Effector memory CD4-positive, alpha-beta T cell (primary cell): ENCODE results near the gene LIMK2.
"Not testable (repeated sequence)": the region's sequence is repeated elsewhere in the genome, so short reads cannot be mapped to it uniquely, and the experiment has no call there.

Experiments
- DNase-seq, 3 donors: peaks; one replicate each; pipeline ENCODE4 v3.0.0-alpha.2; 2020
- H3K27ac ChIP-seq: 2 replicates; pipeline ENCODE4 v1.7.0; 2013; ENCODE audit warnings: mild to moderate bottlenecking, low read length, moderate library complexity; ENCODE audit not compliant: insufficient read depth, poor library complexity, severe bottlenecking
- H3K27me3 ChIP-seq: replicated peaks from 2 replicates; pipeline ENCODE4 v1.7.0; 2013; ENCODE audit warnings: mild to moderate bottlenecking, low read length; ENCODE audit not compliant: insufficient read depth, control insufficient read depth, poor library complexity, severe bottlenecking
- H3K36me3 ChIP-seq: 2 replicates; pipeline ENCODE4 v1.7.0; 2013; ENCODE audit warnings: mild to moderate bottlenecking, low read length, moderate library complexity; ENCODE audit not compliant: control insufficient read depth, insufficient read depth
- H3K4me1 ChIP-seq: 2 replicates; pipeline ENCODE4 v1.7.0; 2013; ENCODE audit warnings: low read length, mild to moderate bottlenecking; ENCODE audit not compliant: control insufficient read depth, insufficient read depth, poor library complexity, severe bottlenecking
- H3K4me3 ChIP-seq: 2 replicates; pipeline ENCODE4 v1.7.0; 2013; ENCODE audit warnings: low read length, low read depth, mild to moderate bottlenecking; ENCODE audit not compliant: insufficient read depth, poor library complexity, severe bottlenecking
- H3K9me3 ChIP-seq: 2 replicates; pipeline ENCODE4 v1.7.0; 2013; ENCODE audit warnings: mild to moderate bottlenecking, low read length, moderate library complexity; ENCODE audit not compliant: control insufficient read depth

The LIMK2 gene

GRCh38 chr22:31227186-31227585 is 15.1 kb downstream of the LIMK2 start:
- H3K9me3 ChIP-seq, result no peaks in the 10 kb centered on the region
- H3K4me3 ChIP-seq, result no peak overlapping the region
- peaks cover 14% of the 10 kb centered on the region for H3K36me3 ChIP-seq
- H3K27me3 ChIP-seq, result no peaks in the 10 kb centered on the region
- H3K27ac ChIP-seq, result no peak overlapping the region
- H3K4me1 ChIP-seq, result peaks cover 26% of the 10 kb centered on the region
- no peak for DNase-seq

- DNase-seq, result no peak
Measured at GRCh38 chr22:31229402-31230079, 17.4 kb downstream of the LIMK2 start.

DNA sequence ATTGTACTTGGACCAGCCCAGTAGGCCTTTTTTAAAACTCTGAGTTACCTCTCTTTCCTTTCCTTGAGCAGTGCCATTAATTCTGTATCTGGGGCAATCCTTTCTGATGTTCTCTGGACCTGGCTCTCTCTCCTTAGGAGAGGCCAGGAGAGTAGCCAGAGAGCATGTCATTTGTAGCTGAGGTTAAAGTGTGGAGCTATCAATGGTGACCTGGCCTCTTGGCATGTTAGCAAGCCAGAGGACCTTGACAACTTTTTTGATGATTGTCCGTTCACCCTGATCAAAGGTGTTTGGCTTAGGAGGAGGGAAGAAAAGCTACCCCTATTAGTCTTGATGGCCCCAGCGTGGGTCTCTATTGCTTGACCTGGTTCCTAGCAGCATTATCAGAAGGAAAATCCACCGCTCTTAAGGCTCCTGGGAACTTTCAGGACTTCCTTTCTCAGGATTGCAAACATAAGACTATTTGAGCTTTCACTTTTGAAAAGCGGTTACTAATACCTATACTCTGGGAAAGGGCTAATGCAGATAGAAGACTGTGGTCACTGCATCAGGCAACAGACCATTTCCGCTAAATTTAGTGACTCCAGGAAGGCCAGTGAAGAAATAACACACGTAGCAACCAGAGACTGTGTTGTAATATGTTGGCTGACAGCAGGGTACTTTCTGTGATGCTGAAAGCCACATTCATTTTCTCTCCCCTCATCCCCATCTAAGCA is 18.2 kb downstream of the LIMK2 start:
- Histone ChIP-seq H3K27me3 (no peaks in the 10 kb centered on the region), H3K4me1 (peaks cover 26% of the 10 kb centered on the region), H3K27ac (peak overlapping the region; percentile 58), H3K9me3 (no peaks in the 10 kb centered on the region), H3K36me3 (peaks cover 14% of the 10 kb centered on the region), H3K4me3 (no peak overlapping the region)
- DNase-seq, result no peak

More at GRCh38 chr22:31229402-31230079, 17.4 kb downstream of the LIMK2 start:
- Histone ChIP-seq H3K27ac (peak overlapping the region; percentile 58), H3K27me3 (no peaks in the 10 kb centered on the region), H3K9me3 (no peaks in the 10 kb centered on the region), H3K36me3 (peaks cover 14% of the 10 kb centered on the region), H3K4me3 (peak overlapping the region; percentile 35), H3K4me1 (peaks cover 26% of the 10 kb centered on the region)

GRCh38 chr22:31230871-31231621 is 18.9 kb downstream of the LIMK2 start:
- peak overlapping the region; percentile 39 for H3K27ac ChIP-seq
- peaks cover 14% of the 10 kb centered on the region for H3K36me3 ChIP-seq
- H3K27me3 ChIP-seq, result no peaks in the 10 kb centered on the region
- H3K4me1 ChIP-seq, result peaks cover 26% of the 10 kb centered on the region
- DNase-seq, result peak; percentile 24 to 41 (median 25)
- H3K9me3 ChIP-seq, result no peaks in the 10 kb centered on the region
- H3K4me3 ChIP-seq, result no peak overlapping the region

DNA sequence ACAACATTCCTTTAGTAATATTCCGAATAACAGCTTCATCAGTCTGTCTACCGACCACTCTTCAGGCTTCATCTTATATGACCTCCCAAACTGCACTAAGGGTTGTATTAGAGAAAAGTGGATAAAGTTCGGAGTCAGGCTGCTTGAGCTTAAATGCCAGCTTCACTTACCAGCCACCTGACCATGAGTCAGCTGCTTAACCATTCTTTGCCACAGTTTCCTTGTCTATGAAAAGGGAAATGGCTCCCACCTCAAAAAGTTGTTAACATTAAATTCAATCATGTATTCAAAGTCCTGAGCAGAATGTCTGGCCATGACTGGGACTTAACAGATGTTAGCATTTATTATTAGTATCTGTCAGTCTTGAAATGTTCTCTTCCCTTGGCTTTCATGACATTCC is 20.9 kb downstream of the LIMK2 start:
- no peaks in the 10 kb centered on the region for H3K9me3 ChIP-seq
- no peak overlapping the region for H3K27ac ChIP-seq
- H3K4me3 ChIP-seq, result no peak overlapping the region
- no peaks in the 10 kb centered on the region for H3K27me3 ChIP-seq
- H3K4me1 ChIP-seq, result peaks cover 26% of the 10 kb centered on the region
- peaks cover 5% of the 10 kb centered on the region for H3K36me3 ChIP-seq
- no peak for DNase-seq

DNA sequence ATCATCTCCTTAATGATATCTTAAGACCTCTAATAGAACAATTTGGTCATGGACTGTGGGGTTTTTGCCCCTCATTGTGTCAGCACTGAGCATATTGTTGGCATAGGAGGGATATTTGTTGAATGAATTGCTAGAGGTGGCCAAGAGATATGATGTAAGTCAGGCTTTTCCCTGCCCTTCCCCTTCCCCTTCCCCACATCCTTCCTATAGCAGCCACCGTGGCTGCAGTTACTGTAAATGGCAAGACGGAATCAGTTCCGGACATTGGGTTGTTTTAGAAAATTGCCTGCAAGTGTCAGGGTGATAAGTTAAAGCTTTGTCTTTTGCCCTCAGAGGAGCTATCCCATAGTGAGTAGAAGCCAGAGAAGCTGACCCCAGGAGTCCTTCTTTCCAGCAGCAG is 23.0 kb downstream of the LIMK2 start:
- Histone ChIP-seq H3K36me3 (peaks cover 5% of the 10 kb centered on the region), H3K4me1 (peaks cover 15% of the 10 kb centered on the region), H3K4me3 (no peak overlapping the region), H3K27ac (no peak overlapping the region), H3K27me3 (no peaks in the 10 kb centered on the region), H3K9me3 (no peaks in the 10 kb centered on the region)
- no peak for DNase-seq

DNA sequence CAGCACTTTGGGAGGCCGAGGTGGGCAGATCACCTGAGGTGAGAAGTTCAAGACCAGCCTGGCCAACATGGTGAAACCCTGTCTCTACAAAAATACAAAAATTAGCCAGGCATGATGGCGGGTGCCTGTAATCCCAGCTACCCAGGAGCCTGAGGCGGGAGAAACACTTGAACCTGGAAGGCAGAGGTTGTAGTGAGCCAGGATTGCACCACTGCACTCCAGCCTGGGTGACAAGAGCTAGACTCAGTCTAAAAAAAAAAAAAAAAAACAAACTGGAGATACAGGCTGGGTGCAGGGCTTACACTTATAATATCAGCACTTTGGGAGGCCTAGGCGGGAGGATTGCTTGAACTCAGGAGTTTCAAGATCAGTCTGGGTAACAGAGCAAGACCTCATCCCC is 23.9 kb downstream of the LIMK2 start:
- DNase-seq, H3K36me3 ChIP-seq, H3K9me3 ChIP-seq, H3K27me3 ChIP-seq, H3K4me1 ChIP-seq, H3K27ac ChIP-seq, H3K4me3 ChIP-seq: not testable (repeated sequence)

DNA sequence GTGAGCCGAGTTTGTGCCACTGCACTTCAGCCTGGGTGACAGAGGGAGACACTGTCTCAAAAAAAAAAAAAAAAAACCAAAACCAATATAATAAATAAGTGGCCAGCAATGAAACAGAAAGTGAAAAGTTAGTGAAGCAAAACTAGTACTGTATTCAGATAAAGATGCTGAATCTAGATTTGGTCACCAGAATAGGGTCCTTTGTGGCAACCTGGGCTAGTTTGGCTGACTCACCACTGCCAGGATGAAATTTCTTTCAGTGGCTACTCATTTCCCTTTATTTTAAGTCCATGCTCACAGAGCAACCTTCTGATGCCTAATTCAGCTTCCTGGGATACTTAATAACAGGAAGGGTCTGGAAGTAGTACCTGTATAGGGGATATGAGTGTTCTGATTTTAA is 26.0 kb downstream of the LIMK2 start:
- no peak for DNase-seq
- peaks cover 6% of the 10 kb centered on the region for H3K36me3 ChIP-seq
- no peaks in the 10 kb centered on the region for H3K27me3 ChIP-seq
- H3K9me3 ChIP-seq, result no peaks in the 10 kb centered on the region
- H3K27ac ChIP-seq, result no peak overlapping the region
- no peak overlapping the region for H3K4me3 ChIP-seq
- no peaks in the 10 kb centered on the region for H3K4me1 ChIP-seq

DNA sequence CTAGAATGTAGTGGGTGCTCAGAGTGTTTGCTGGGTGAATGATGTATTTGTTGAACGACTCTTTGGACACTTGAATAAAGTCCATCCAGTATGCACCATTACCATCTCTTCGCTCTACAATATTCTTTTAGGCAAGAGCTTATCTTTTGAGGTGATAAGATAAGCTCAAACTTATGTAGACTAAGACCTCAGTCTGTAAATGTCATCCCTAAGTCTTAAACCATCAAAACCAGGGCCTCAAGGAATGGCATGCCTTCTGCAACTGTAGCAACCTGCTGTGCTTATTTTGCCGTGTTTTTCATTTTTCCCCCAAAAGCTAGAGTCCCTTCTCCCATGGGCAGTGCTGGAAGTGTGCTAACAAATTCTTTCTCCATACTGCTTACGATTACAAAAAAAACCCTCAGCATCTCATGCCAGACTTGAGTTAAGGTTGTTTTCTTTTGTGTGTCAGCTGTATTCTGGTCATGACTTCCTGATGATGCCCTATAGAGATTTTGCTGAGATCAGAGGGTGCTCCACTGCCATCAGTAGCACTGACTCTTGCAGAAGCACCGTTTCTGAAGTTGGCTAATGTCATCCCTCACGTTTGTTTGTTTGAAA is 27.8 kb downstream of the LIMK2 start:
- Histone ChIP-seq H3K27ac (no peak overlapping the region), H3K27me3 (no peaks in the 10 kb centered on the region), H3K36me3 (peaks cover 6% of the 10 kb centered on the region), H3K4me1 (peaks cover 4% of the 10 kb centered on the region), H3K9me3 (no peaks in the 10 kb centered on the region), H3K4me3 (no peak overlapping the region)
- DNase-seq, result no peak
